ENCODE results near the gene RLF. TPM values are rescaled to one million over a fixed set of nuclear protein-coding genes. Genes with fewer than 3 reads are reported as not detected.
"Not testable (repeated sequence)": the region's sequence is repeated elsewhere in the genome, so short reads cannot be mapped to it uniquely, and the experiment has no call there.

The RLF gene
- total RNA-seq, 4 donors from 2014 or later, result 12.3 to 15.9 (median 15.0) TPM

DNA sequence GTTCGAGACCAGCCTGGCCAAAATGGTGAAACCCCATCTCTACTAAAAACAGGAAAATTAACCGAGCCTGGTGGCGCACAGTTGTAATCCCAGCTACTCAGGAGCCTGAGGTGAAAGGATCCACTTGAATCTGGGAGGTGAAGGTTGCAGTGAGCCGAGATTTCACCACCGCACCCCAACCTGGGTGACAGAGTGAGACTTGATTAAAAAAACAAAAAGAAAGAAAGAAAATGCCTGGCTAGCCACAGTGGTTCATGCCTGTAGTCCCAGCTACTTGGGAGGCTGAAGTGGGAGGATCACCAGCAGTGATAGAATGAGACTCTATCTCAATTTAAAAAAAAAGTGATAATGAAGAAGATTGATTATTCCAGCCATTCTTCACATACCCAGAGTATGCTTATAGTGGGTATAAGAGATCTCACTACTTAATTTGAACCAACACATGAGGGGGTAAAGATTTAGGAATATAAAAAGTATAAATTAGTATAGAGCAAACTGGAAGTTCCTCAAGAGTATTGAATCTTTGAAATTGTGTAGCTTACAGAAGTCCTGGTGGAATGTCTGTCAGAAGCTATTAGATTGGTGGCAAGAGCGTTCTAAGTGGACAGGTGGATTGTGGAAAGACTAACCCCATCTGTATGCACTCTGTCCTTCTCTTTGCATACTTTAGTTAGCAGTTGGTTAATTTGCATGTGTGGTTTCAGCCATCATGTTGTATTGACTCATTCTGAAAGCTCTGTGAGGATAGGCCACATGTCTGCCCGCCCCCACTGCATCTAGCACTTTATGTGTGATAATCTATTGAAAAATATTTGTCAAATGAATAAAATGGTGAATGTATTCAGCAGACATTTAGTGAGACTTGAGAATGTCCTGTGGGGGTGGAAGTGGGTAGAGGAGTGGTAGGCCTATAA is 25.0 kb downstream of the RLF start:
- in situ Hi-C loops (cut with MboI; ENCODE audit: low sequenced_read_pairs in 4 of 4) (no loop called here), intact Hi-C loops (cut with DNase I; ENCODE audit: low total_unique reads) (no loop called here)
- H3K36me3 ChIP-seq, result peaks cover 0 to 5% of the 10 kb centered on the region in 2 donors
- H3K9me3 ChIP-seq, result no peaks in the 10 kb centered on the region
- peaks cover 43 to 55% of the 10 kb centered on the region in 2 donors for H3K4me1 ChIP-seq
- ATAC-seq (no peak), DNase-seq (no peak)
- no peak overlapping the region for H3K4me3 ChIP-seq
- H3K27ac ChIP-seq, result no peak overlapping the region
- no peak for TF ChIP-seq POLR2A (IDR thresholded peaks at IDR 0.05)
- TF ChIP-seq, protein P1, sequence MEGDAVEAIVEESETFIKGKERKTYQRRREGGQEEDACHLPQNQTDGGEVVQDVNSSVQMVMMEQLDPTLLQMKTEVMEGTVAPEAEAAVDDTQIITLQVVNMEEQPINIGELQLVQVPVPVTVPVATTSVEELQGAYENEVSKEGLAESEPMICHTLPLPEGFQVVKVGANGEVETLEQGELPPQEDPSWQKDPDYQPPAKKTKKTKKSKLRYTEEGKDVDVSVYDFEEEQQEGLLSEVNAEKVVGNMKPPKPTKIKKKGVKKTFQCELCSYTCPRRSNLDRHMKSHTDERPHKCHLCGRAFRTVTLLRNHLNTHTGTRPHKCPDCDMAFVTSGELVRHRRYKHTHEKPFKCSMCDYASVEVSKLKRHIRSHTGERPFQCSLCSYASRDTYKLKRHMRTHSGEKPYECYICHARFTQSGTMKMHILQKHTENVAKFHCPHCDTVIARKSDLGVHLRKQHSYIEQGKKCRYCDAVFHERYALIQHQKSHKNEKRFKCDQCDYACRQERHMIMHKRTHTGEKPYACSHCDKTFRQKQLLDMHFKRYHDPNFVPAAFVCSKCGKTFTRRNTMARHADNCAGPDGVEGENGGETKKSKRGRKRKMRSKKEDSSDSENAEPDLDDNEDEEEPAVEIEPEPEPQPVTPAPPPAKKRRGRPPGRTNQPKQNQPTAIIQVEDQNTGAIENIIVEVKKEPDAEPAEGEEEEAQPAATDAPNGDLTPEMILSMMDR (IDR thresholded peaks at IDR 0.05 in 4 of 5, conservative IDR thresholded peaks at IDR 0.05 in 1 of 5), result no peak
- no peaks in the 10 kb centered on the region for H3K27me3 ChIP-seq

DNA sequence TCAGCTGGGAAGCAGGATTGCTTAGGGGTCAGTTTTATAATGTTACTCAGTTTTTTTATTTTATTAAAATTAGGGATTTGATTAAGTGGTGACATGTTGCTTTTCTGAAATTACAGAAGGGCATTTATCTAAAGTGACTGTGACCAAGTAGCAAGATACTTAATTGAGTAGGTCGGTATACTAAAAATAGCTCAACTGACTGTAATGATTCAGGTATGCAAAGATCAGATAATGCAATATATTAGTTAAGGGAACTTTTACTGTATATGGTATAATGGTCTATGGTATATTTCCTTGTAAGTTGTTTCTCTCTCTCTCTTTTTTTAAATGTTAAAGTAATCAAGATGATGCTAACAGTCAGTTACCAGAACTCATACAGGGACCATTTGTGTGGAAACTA is 26.2 kb downstream of the RLF start:
- intact Hi-C loops (cut with DNase I; ENCODE audit: low total_unique reads), result no loop called here

DNA sequence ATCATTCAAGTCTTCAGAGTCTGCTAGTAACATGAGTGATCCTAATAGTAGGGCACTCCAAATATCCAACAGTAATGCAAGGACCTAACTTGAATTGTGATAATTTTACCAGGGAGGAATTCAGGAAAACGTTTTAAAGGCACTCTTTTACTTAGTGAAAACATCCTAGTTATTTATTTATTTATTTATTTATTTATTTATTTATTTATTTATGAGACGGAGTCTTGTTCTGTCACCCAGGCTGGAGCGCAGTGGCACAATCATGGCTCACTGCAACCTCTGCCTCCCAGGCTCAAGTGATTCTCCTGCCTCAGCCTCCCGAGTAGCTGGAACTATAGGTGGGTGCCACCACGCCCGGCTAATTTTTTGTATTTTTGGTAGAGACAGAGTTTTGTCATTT is 33.5 kb downstream of the RLF start:
- H3K9me3 ChIP-seq; ATAC-seq; H3K4me3 ChIP-seq; in situ Hi-C loops (cut with MboI; ENCODE audit: low sequenced_read_pairs in 4 of 4); DNase-seq; H3K27me3 ChIP-seq; H3K27ac ChIP-seq; H3K4me1 ChIP-seq; intact Hi-C loops (cut with DNase I; ENCODE audit: low total_unique reads): not testable (repeated sequence)
- H3K36me3 ChIP-seq, result peaks cover 0 to 53% of the 10 kb centered on the region in 2 donors

More for the DNA sequence above, 26.2 kb downstream of the RLF start:
- in situ Hi-C loops (cut with MboI; ENCODE audit: low sequenced_read_pairs in 4 of 4), result no loop called here
- peaks cover 0 to 17% of the 10 kb centered on the region in 2 donors for H3K36me3 ChIP-seq
- ATAC-seq (no peak), DNase-seq (no peak)
- TF ChIP-seq POLR2A (IDR thresholded peaks at IDR 0.05), result no peak
- TF ChIP-seq, protein P1 (IDR thresholded peaks at IDR 0.05 in 4 of 5, conservative IDR thresholded peaks at IDR 0.05 in 1 of 5), result no peak
- H3K4me3 ChIP-seq, result no peak overlapping the region
- peak overlapping the region in 2 of 4 donors; percentile 2 to 9 for H3K27ac ChIP-seq
- no peaks in the 10 kb centered on the region for H3K9me3 ChIP-seq
- H3K4me1 ChIP-seq, result peaks cover 32 to 43% of the 10 kb centered on the region in 2 donors
- H3K27me3 ChIP-seq, result no peaks in the 10 kb centered on the region

DNA sequence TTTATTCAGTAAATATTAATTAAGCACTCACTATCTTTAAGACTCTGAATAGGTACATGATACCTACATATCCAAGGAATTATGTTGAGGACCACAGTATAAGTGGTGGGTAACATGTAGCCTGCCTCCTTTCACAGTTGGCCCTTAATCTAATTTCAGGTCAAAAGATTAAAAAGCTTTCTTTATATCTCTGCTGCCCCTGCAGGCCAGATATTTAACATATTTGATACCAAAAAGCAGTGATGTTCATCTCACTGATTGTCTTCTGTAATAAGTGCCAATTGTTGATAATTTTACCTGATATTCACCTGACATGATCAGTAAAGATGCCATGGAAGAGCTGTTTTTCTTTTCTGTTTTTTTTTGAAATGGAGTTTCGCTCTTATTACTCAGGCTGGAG is 36.5 kb downstream of the RLF start:
- Histone ChIP-seq H3K27me3 (no peaks in the 10 kb centered on the region), H3K4me3 (no peak overlapping the region), H3K36me3 (peaks cover 0 to 44% of the 10 kb centered on the region in 2 donors), H3K27ac (no peak overlapping the region), H3K4me1 (no peaks in the 10 kb centered on the region), H3K9me3 (no peaks in the 10 kb centered on the region)
- DNase-seq (no peak), ATAC-seq (no peak)
- intact Hi-C loops (cut with DNase I; ENCODE audit: low total_unique reads), result no loop called here
- in situ Hi-C loops (cut with MboI; ENCODE audit: low sequenced_read_pairs in 4 of 4), result no loop called here
- no peak for TF ChIP-seq POLR2A (IDR thresholded peaks at IDR 0.05)
- TF ChIP-seq, protein P1 (IDR thresholded peaks at IDR 0.05 in 4 of 5, conservative IDR thresholded peaks at IDR 0.05 in 1 of 5), result no peak

DNA sequence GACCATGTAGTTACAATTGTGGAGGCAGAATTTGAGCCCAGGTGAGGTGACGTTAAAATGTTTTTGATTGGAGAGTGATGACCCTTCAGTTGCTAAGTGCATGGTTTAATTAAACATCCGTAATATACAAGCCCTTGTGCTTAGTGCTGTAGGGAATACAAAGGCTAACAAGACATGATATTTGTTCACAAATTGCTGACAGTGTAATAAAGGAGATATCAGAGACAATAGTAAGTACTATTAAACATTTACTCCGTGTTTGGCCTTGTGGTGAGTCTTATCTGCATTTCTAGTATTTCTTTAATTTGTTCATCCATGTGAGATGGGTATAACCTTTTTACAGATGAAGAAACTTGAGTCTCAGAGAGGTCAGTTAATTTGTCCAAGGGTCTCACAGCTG is 37.9 kb downstream of the RLF start:
- in situ Hi-C loops (cut with MboI; ENCODE audit: low sequenced_read_pairs in 4 of 4), result no loop called here
- Histone ChIP-seq H3K27me3 (no peaks in the 10 kb centered on the region), H3K4me1 (no peaks in the 10 kb centered on the region), H3K9me3 (no peaks in the 10 kb centered on the region), H3K36me3 (peaks cover 0 to 43% of the 10 kb centered on the region in 2 donors), H3K27ac (no peak overlapping the region), H3K4me3 (no peak overlapping the region)
- ATAC-seq, result no peak
- intact Hi-C loops (cut with DNase I; ENCODE audit: low total_unique reads), result no loop called here
- TF ChIP-seq POLR2A (IDR thresholded peaks at IDR 0.05), result no peak
- TF ChIP-seq, protein P1 (IDR thresholded peaks at IDR 0.05 in 4 of 5, conservative IDR thresholded peaks at IDR 0.05 in 1 of 5), result no peak
- no peak for DNase-seq
